Measurements from ENCODE around the gene EIF3L.
A peak's percentile ranks its signal among the peaks of the same experiment; 100 is the strongest.

EIF3L gene

DNA sequence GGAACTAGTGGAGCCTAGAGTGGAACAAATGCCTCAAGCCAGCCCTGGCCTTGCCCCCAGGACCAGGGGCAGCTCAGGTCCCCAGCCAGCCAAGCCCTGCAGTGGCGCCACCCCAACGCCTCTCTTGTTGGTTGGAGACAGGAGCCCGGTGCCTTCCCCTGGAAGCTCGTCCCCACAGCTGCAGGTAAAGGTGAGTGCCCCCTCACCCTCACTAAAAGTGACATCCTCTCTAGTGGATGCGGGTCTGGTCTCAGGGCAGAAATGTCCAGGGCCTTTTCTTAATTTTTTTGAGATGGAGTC is 78.4 kb downstream of the EIF3L start:
- no peak for DNase-seq (ENCODE audit: low read depth)

DNA sequence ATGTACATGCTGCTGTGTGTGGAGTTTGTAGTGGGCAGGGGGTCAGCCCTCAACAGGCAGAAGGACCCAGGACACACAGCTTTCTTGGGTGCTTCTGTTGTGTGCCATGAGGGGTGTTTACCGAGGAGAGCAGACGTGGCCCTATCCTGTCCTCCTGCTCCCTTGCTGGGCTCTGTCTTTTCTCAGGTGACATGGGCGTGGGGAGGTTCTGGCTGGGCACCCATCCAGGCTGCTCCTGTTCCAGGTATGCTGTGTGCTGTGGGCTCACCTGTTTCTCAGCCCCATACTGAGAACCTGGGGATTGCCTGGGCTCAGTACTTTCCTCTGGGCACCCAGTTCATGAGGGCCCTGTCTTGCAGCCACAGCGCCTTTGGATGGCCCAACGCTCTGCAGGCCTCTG is 80.2 kb downstream of the EIF3L start:
- DNase-seq (ENCODE audit: low read depth) = no peak

DNA sequence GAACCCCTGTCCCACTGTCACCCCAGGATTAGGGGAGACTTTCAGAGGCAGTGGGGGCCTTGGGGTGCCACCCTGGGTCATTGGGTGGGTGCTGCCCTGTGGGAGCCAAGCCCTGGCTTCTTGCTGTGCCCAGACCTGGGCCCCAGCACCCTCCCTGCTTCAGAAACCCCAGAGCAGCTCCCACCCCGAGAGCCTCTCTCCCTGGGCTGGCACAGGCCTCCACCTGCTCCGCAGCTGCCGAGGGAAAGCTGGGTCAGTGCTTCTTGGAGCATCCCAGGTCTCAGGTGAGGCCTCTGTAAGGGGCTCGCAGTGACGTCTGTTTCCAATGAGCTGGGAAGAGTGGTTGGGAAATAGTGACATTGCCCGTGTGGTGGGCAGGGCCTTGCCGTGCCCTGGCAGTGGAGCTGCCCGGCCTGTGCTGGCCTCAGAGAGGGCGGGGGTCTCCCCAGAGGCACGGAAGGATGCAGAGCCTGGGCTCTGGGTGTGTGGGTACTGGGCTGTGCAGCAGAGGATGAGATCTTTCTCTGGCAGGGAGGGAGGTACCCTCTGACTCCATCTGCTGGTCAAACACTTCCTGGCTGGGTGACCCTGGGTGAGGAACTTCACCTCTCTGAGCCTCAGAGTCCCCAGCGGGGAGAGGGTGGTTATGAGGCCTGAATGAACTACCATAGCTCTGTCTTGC is 81.2 kb downstream of the EIF3L start:
- DNase-seq (ENCODE audit: low read depth) = no peak

DNA sequence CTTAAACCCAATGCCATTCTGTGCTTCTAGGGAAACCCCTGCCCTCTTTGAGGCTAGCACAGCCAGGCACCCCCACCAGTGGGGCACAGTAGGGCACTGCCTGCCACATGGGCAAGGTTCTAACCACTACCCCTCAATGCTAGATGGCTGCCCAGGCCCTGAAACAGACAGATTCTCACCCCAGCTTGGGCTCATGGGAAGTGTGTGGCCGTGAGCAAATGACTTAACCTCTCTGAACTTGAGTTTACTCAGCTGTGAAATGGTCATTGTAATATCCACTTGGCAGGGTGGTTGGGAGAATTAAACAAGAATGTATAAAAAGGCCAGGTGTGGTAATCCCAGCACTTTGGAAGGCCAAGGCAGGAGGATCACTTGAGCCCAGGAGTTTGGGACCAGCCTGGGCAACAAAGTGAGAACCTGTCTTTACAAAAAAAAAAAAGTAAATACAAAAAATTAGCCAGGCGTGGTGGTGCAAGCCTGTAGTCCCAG is 81.8 kb downstream of the EIF3L start:
- no peak for DNase-seq (ENCODE audit: low read depth)

DNA sequence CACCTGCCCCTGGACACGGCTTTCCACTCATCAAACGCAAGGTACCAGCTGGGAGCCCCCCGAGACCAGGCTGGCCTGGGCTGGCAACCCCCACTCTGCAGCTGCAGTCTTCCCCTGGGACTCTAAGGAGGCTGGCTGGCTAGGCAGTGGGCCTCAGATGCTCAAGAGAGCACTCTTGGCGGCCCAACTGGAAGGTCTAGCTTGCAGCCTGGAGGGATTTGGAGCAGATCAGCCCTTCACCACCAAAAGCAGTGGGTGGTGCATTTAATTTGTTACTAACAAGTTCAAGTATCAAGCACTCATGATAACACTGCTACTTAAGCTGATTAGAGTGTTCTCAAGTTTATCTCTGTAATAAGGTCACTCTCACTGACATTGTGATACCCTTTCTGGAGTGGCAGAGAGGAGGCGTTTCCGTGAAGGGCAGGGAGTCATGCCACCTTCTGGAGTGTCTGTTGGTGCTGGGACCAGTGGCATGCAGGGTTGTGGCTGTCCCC is 82.7 kb downstream of the EIF3L start:
- no peak for DNase-seq (ENCODE audit: low read depth)

DNA sequence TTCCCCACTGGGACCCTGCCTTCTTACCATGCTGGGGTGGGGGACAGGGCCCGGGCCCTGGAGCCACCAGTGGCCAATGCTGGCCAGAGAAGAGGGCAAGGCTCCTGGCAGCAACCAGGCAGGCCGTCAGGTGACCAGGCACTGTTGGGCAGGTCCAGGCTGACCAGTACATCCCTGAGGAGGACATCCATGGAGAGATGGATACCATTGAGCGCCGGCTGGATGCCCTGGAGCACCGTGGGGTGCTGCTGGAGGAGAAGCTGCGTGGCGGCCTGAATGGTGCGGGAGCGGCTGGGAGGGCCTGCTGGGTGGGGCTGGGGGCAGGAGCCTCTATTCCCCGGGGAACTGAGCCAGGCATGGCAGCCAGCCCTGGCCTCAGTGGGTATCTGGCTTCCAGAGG is 83.2 kb downstream of the EIF3L start:
- DNase-seq (ENCODE audit: low read depth) = no peak

DNA sequence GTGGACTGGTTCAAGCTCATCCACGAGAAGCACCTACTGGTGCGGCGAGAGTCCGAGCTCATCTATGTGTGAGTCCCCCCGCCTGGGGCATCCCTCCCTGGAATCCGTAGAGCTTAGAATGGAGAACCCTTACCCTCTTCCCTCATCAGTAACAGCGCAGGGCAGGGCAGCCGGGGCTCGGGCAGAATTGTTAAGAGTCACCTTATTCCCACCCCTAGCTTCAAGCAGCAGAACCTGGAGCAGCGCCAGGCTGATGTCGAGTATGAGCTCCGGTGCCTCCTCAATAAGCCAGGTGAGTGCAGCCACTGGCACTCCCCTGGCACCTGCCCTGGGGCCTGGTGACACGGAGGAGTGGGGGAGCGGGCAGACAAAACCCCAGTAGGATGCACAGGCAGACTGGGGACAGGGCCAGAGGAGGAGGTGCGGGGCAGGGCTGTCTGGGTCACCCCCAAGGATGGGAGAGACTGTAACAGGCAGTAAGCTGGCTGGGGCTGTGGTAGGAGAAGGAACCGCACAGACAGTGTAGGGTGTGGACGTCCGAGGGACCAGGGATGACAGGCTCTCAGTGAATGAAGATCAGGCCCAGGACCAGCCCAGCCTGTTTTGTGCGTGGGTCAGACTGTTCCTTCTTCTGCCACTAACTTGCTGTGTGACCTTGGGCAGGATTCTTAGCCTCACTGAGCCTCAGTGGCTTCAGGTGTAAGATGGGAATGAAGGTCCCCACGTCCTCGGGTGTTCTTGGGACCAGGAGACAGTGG is 83.8 kb downstream of the EIF3L start:
- no peak for DNase-seq (ENCODE audit: low read depth)

DNA sequence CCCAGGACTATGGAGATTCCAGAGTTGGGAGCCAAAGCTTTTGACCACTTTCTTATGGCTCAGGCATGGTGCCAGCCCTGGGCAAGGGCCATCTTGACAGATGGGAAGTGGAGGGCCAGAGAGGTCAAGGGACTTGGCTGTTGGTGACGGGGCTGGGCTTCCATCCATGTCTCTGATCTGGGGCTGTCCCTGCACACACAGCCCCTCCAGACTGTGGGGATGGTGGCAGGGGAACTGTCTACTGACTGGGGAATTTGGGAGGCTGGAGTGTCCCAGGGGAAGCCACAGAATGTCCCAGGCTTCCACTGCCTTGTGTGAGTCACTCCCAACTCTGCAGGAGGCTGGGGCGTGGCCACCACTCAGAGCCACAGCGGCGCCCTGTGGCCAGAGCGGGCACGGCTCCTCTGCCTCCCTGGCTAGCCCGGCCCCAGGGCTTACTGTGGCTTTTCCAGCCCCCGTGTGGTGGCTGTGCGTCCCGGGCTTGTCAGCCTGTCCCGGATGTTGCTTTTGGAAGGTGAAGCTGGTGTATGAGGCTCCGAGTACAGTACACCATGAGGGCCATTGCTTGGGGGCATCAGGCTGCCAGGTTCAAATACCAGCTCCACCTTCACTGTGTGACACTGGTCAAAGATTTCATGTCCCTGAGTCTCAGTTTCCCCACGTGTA is 84.6 kb downstream of the EIF3L start:
- DNase-seq (ENCODE audit: low read depth) = peak; percentile 74
